Measurements from ENCODE around the gene DNAAF2. TPM values are rescaled to one million over a fixed set of nuclear protein-coding genes. Genes with fewer than 3 reads are reported as not detected.

The DNAAF2 gene
- total and polyA plus RNA-seq, 4 donors: 4.2 to 8.2 (median 5.3) TPM

DNA sequence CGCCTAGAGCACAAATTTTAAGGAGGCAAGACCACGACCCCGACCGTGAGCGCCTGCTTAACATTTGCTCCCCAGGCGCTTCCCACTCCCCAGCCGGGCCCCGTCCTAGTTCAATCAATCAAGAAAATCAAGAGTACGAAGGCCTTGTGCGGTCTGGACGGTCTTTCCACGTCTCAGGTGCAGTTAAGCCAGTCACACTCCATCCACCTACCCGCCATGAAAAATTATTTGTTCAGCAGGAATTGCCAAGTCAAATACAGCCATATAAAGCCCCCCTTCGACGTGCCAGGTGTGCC lies 36.9 kb downstream of the DNAAF2 start:
- Histone ChIP-seq H3K4me3 (ENCODE audit: low read depth in 1 of 3, low read length in 3 of 3) (peak overlapping the region; percentile 74 to 97 (median 77)), H3K36me3 (ENCODE audit: control insufficient read depth in 4 of 4, insufficient read depth in 3 of 4, low read depth in 1 of 4, low read length in 3 of 4) (no peaks in the 10 kb centered on the region), H3K9me3 (ENCODE audit: control insufficient read depth in 4 of 4, low read length in 3 of 4) (no peaks in the 10 kb centered on the region), H3K9ac (ENCODE audit: low read depth in 1 of 2, low read length in 2 of 2) (peak overlapping the region; percentile 92 to 94), H3K4me1 (ENCODE audit: control insufficient read depth in 4 of 4, insufficient read depth in 4 of 4, low read length in 3 of 4) (peaks cover 2 to 35% (median 23%) of the 10 kb centered on the region in 4 donors), H3K27ac (ENCODE audit: low read depth in 1 of 2, low read length in 2 of 2) (peak overlapping the region; percentile 93 to 98), H3K27me3 (ENCODE audit: control insufficient read depth in 4 of 4, insufficient read depth in 4 of 4, low read length in 3 of 4) (no peaks in the 10 kb centered on the region)
- DNase-seq (ENCODE audit: low spot score): no peak
- WGBS: under 1% methylated on average over 15 of the region's 15 CpGs
- TF ChIP-seq, protein P1, sequence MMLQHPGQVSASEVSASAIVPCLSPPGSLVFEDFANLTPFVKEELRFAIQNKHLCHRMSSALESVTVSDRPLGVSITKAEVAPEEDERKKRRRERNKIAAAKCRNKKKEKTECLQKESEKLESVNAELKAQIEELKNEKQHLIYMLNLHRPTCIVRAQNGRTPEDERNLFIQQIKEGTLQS (IDR thresholded peaks at IDR 0.05): no peak
- no peak for TF ChIP-seq YY1 (IDR thresholded peaks at IDR 0.05)
- TF ChIP-seq, protein P2, sequence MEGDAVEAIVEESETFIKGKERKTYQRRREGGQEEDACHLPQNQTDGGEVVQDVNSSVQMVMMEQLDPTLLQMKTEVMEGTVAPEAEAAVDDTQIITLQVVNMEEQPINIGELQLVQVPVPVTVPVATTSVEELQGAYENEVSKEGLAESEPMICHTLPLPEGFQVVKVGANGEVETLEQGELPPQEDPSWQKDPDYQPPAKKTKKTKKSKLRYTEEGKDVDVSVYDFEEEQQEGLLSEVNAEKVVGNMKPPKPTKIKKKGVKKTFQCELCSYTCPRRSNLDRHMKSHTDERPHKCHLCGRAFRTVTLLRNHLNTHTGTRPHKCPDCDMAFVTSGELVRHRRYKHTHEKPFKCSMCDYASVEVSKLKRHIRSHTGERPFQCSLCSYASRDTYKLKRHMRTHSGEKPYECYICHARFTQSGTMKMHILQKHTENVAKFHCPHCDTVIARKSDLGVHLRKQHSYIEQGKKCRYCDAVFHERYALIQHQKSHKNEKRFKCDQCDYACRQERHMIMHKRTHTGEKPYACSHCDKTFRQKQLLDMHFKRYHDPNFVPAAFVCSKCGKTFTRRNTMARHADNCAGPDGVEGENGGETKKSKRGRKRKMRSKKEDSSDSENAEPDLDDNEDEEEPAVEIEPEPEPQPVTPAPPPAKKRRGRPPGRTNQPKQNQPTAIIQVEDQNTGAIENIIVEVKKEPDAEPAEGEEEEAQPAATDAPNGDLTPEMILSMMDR (IDR thresholded peaks at IDR 0.05; ENCODE audit: low read depth, low read length, missing input control): no peak
- no peak for TF ChIP-seq HNF4A (conservative IDR thresholded peaks at IDR 0.05)
- no peak for TF ChIP-seq RXRA (IDR thresholded peaks at IDR 0.05)
- TF ChIP-seq, protein P3, sequence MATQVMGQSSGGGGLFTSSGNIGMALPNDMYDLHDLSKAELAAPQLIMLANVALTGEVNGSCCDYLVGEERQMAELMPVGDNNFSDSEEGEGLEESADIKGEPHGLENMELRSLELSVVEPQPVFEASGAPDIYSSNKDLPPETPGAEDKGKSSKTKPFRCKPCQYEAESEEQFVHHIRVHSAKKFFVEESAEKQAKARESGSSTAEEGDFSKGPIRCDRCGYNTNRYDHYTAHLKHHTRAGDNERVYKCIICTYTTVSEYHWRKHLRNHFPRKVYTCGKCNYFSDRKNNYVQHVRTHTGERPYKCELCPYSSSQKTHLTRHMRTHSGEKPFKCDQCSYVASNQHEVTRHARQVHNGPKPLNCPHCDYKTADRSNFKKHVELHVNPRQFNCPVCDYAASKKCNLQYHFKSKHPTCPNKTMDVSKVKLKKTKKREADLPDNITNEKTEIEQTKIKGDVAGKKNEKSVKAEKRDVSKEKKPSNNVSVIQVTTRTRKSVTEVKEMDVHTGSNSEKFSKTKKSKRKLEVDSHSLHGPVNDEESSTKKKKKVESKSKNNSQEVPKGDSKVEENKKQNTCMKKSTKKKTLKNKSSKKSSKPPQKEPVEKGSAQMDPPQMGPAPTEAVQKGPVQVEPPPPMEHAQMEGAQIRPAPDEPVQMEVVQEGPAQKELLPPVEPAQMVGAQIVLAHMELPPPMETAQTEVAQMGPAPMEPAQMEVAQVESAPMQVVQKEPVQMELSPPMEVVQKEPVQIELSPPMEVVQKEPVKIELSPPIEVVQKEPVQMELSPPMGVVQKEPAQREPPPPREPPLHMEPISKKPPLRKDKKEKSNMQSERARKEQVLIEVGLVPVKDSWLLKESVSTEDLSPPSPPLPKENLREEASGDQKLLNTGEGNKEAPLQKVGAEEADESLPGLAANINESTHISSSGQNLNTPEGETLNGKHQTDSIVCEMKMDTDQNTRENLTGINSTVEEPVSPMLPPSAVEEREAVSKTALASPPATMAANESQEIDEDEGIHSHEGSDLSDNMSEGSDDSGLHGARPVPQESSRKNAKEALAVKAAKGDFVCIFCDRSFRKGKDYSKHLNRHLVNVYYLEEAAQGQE (IDR thresholded peaks at IDR 0.05): no peak
- TF ChIP-seq JUND (IDR thresholded peaks at IDR 0.05): no peak
- no peak for TF ChIP-seq GABPA (IDR thresholded peaks at IDR 0.05 in 1 of 2, conservative IDR thresholded peaks at IDR 0.05 in 1 of 2)
- no peak for TF ChIP-seq HNF4G (IDR thresholded peaks at IDR 0.05)

DNA sequence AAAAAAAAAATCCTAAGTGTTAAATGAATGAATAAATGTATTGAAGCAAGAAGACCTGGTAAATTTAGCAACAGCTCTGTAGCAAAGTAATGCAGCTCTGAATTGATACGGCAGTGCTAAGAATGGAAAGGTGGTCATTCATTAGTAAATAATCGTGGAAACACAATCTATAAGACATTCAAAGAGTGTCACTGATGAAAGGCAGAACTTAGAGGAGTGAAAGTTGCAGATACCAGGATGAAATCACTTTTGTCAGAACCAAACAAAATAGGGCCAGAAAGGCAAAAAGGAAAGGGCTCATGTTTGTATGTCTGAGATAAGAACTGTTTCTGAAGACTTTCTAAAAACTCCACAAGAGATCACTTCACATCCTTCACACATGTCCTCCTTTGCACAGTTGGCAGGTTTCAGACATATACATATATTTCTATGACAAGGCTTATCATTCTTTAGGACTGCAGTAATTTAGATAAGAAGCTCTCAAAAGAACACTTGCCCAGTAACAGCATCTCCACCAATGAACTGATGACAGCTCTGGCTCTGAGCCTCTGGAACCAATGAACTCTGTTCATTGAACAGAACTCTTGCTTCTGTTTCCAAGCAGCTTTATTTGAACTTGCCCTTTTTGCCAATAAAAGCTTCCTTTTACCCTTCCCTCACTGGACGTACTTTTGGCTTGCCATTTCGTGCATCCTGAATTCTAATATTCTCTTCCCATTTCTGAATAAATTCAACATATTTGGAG lies 40.5 kb downstream of the DNAAF2 start:
- no peak for DNase-seq (ENCODE audit: low spot score)

More for the DNA sequence above, 40.5 kb downstream of the DNAAF2 start:
- Histone ChIP-seq H3K27me3 (ENCODE audit: control insufficient read depth in 4 of 4, insufficient read depth in 4 of 4, low read length in 3 of 4) (no peaks in the 10 kb centered on the region), H3K9ac (ENCODE audit: low read depth in 1 of 2, low read length in 2 of 2) (no peak overlapping the region), H3K36me3 (ENCODE audit: control insufficient read depth in 4 of 4, insufficient read depth in 3 of 4, low read depth in 1 of 4, low read length in 3 of 4) (no peaks in the 10 kb centered on the region), H3K4me1 (ENCODE audit: control insufficient read depth in 4 of 4, insufficient read depth in 4 of 4, low read length in 3 of 4) (peaks cover 2 to 30% (median 23%) of the 10 kb centered on the region in 4 donors), H3K27ac (ENCODE audit: low read depth in 1 of 2, low read length in 2 of 2) (peak overlapping the region; percentile 67 to 69), H3K4me3 (ENCODE audit: low read depth in 1 of 3, low read length in 3 of 3) (no peak overlapping the region), H3K9me3 (ENCODE audit: control insufficient read depth in 4 of 4, low read length in 3 of 4) (no peaks in the 10 kb centered on the region)
- 14% methylated on average over 4 of the region's 4 CpGs for WGBS
- TF ChIP-seq JUND (IDR thresholded peaks at IDR 0.05): peak in 1 of 2 donors; percentile 49
- no peak for TF ChIP-seq SP1 (IDR thresholded peaks at IDR 0.05)
- TF ChIP-seq, protein P3 (IDR thresholded peaks at IDR 0.05): peak; percentile 10
- TF ChIP-seq GABPA (IDR thresholded peaks at IDR 0.05 in 1 of 2, conservative IDR thresholded peaks at IDR 0.05 in 1 of 2): peak in 1 of 2 donors; percentile 28
- no peak for TF ChIP-seq FOXA2 (IDR thresholded peaks at IDR 0.05)
- peak; percentile 63 to 73 for TF ChIP-seq RXRA (IDR thresholded peaks at IDR 0.05)
- peak; percentile 63 for TF ChIP-seq YY1 (IDR thresholded peaks at IDR 0.05)
- TF ChIP-seq EGR1 (IDR thresholded peaks at IDR 0.05; ENCODE audit: low read depth in 2 of 2): no peak
- TF ChIP-seq, protein P4, sequence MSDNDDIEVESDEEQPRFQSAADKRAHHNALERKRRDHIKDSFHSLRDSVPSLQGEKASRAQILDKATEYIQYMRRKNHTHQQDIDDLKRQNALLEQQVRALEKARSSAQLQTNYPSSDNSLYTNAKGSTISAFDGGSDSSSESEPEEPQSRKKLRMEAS (IDR thresholded peaks at IDR 0.05): peak; percentile 52
- TF ChIP-seq FOXA1 (IDR thresholded peaks at IDR 0.05): no peak
- peak in 1 of 2 donors; percentile 22 for TF ChIP-seq RAD21 (IDR thresholded peaks at IDR 0.05)
- TF ChIP-seq HNF4A (conservative IDR thresholded peaks at IDR 0.05): peak; percentile 58 to 85

Data from liver (tissue), 9 donors.